GM10248 (cell line): ENCODE measurements around the gene MT1F.

Experiments used
- CTCF ChIA-PET: fragments of 300-600 bp; sonication (Branson Sonifier 250); formaldehyde crosslinking; extraction: SDS; loops from one replicate; lab custom pipeline; 2021; ENCODE audit warnings: antibody characterized with exemption; lab: Yijun Ruan, JAX
- POLR2A ChIA-PET: fragments of 350-650 bp; sonication (Branson Sonifier 250); formaldehyde crosslinking; extraction: SDS; loops from one replicate; lab custom pipeline; 2020; ENCODE audit warnings: antibody characterized with exemption; lab: Yijun Ruan, JAX
- DNase-seq: peaks from one replicate; pipeline ENCODE4 v3.0.0; 2012; ENCODE audit errors: extremely low spot score
- CTCF ChIP-seq: IDR thresholded peaks from 2 replicates; pipeline ENCODE4 v1.5.1; 2012; ENCODE audit warnings: mild to moderate bottlenecking, low read depth; ENCODE audit errors: extremely low read depth, missing control alignments, control extremely low read depth

Gene MT1F

GRCh38 chr16:56630134-56630533 is 27.6 kb upstream of the MT1F start:
- ChIA-PET POLR2A (no interaction called here), CTCF (interaction anchor here (0.7 to 1.2 kb wide), 5 partner anchors 9 to 73 kb away, joined by 3 to 4 read pairs (median 3); no protein-coding TSS in a partner anchor)
- TF ChIP-seq CTCF = no peak
- DNase-seq = peak; percentile 75

- ChIA-PET POLR2A (no interaction called here), CTCF (interaction anchor here (0.7 to 1.2 kb wide), 3 partner anchors 11 to 71 kb away, joined by 3 to 4 read pairs (median 3); no protein-coding TSS in a partner anchor)
- no peak for DNase-seq
- TF ChIP-seq CTCF = no peak
These were observed 26.6 kb upstream of the MT1F start for GRCh38 chr16:56631197-56631596.

GRCh38 chr16:56631832-56632155 is 26.0 kb upstream of the MT1F start:
- no peak for DNase-seq
- CTCF ChIA-PET = interaction anchor here (0.7 kb wide), 1 partner anchor 11 kb away, joined by 3 read pairs; no protein-coding TSS in a partner anchor
- POLR2A ChIA-PET = no interaction called here
- no peak for TF ChIP-seq CTCF

GRCh38 chr16:56632156-56632847 is 25.5 kb upstream of the MT1F start, which contains the start of gene MT1M:
TSS of gene MT1M (plus strand) at chr16:56632659. CDS start at chr16:56632732, 73 bp downstream.
- DNase-seq = no peak
- TF ChIP-seq CTCF = no peak
- ChIA-PET POLR2A (no interaction called here), CTCF (no interaction called here)

GRCh38 chr16:56632848-56633365 is 24.9 kb upstream of the MT1F start:
- CTCF ChIA-PET = no interaction called here
- DNase-seq = no peak
- no peak for TF ChIP-seq CTCF
- POLR2A ChIA-PET = no interaction called here

GRCh38 chr16:56633535-56633934 is 24.2 kb upstream of the MT1F start:
- ChIA-PET POLR2A (no interaction called here), CTCF (no interaction called here)
- TF ChIP-seq CTCF = no peak

More at GRCh38 chr16:56633535-56633934, 24.2 kb upstream of the MT1F start:
- no peak for DNase-seq
